GM19239 (cell line): Measurements from ENCODE around the gene MRPL27.

ENCODE experiments used
- DNase-seq: peaks from one replicate; pipeline ENCODE4 v3.0.0; 2011; ENCODE audit warnings: low spot score; ENCODE audit not compliant: insufficient read length
- FAIRE-seq: peaks from 2 replicates; lab custom pipeline; 2011; peaks lifted over from hg19 to GRCh38; lab: Jason Lieb, UNC

Gene MRPL27

GRCh38 chr17:50325906-50326305, 47.1 kb downstream of the MRPL27 start:
- no peak for DNase-seq
- FAIRE-seq = no peak

GRCh38 chr17:50323060-50323459, 49.9 kb downstream of the MRPL27 start:
- DNase-seq = no peak

GRCh38 chr17:50322271-50322670, 50.7 kb downstream of the MRPL27 start:
- no peak for DNase-seq
- no peak for FAIRE-seq

More at GRCh38 chr17:50323060-50323459, 49.9 kb downstream of the MRPL27 start:
- FAIRE-seq = no peak

GRCh38 chr17:50319306-50320004, 53.5 kb downstream of the MRPL27 start:
- DNase-seq = no peak
- FAIRE-seq = no peak

GRCh38 chr17:50318501-50319285, 54.3 kb downstream of the MRPL27 start:
- FAIRE-seq (no peak), DNase-seq (no peak)
